ENCODE data around the gene GARS1. TPM values are rescaled to one million over a fixed set of nuclear protein-coding genes. Genes with fewer than 3 reads are reported as not detected.
"Not testable (repeated sequence)": the region's sequence is repeated elsewhere in the genome, so short reads cannot be mapped to it uniquely, and the experiment has no call there.

The GARS1 gene
- total RNA-seq, 1 donor from 2014 or later = 41.7 TPM

DNA sequence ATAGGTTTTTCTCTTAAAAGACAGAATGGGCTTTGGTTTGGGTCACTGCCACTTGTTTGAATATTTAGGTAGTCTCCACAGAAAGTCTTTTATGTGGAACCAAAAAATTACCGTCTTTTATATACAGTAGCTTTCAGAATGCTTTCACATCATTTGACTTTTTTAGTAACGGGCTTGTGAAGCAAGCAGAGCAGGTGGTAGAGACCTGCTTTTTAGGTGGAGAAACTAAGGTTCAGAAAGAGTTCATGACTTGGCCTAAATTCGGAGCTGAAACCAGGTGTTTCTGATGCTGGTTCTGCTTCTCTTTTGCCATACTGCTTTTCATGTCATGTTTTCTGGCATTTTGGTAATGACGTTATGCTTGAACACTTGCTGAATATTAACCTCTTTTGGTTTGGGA, 36.3 kb downstream of the GARS1 start:
- no peaks in the 10 kb centered on the region for H3K27me3 ChIP-seq
- no peak overlapping the region for H3K4me3 ChIP-seq
- H3K27ac ChIP-seq = no peak overlapping the region
- H3K9me3 ChIP-seq = no peaks in the 10 kb centered on the region
- TF ChIP-seq, protein P1, sequence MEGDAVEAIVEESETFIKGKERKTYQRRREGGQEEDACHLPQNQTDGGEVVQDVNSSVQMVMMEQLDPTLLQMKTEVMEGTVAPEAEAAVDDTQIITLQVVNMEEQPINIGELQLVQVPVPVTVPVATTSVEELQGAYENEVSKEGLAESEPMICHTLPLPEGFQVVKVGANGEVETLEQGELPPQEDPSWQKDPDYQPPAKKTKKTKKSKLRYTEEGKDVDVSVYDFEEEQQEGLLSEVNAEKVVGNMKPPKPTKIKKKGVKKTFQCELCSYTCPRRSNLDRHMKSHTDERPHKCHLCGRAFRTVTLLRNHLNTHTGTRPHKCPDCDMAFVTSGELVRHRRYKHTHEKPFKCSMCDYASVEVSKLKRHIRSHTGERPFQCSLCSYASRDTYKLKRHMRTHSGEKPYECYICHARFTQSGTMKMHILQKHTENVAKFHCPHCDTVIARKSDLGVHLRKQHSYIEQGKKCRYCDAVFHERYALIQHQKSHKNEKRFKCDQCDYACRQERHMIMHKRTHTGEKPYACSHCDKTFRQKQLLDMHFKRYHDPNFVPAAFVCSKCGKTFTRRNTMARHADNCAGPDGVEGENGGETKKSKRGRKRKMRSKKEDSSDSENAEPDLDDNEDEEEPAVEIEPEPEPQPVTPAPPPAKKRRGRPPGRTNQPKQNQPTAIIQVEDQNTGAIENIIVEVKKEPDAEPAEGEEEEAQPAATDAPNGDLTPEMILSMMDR (IDR thresholded peaks at IDR 0.05) = no peak
- no peaks in the 10 kb centered on the region for H3K4me1 ChIP-seq
- intact Hi-C loops (cut with DNase I) = no loop called here
- no peak for DNase-seq (ENCODE audit: low spot score in 2 of 2)
- peaks cover 65 to 99% of the 10 kb centered on the region in 2 donors for H3K36me3 ChIP-seq

DNA sequence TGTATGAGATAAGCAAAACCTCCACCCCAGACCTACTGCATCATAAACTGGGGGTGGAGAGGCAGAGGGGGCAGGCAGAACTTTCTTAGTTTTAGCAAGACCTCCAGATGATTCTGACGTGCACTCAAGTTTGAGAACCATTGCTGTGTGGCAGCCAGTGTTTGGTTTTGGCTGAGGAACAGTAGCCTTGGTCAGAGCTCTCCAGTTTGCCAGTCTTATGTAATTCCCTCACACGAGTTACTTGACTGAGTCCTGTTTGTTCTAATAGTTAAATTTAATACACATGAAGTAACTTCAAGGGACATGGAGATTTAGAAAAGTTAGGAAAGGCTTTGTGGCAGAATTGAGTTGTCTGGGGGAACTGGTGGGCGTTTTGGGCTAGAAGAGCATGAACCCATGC, 38.5 kb downstream of the GARS1 start:
- peaks cover 45 to 77% of the 10 kb centered on the region in 2 donors for H3K36me3 ChIP-seq
- intact Hi-C loops (cut with DNase I) = no loop called here
- no peak overlapping the region for H3K4me3 ChIP-seq
- H3K27ac ChIP-seq = no peak overlapping the region
- no peaks in the 10 kb centered on the region for H3K4me1 ChIP-seq
- no peaks in the 10 kb centered on the region for H3K27me3 ChIP-seq
- TF ChIP-seq, protein P1 (IDR thresholded peaks at IDR 0.05) = no peak
- H3K9me3 ChIP-seq = no peaks in the 10 kb centered on the region
- no peak for DNase-seq (ENCODE audit: low spot score in 2 of 2)

DNA sequence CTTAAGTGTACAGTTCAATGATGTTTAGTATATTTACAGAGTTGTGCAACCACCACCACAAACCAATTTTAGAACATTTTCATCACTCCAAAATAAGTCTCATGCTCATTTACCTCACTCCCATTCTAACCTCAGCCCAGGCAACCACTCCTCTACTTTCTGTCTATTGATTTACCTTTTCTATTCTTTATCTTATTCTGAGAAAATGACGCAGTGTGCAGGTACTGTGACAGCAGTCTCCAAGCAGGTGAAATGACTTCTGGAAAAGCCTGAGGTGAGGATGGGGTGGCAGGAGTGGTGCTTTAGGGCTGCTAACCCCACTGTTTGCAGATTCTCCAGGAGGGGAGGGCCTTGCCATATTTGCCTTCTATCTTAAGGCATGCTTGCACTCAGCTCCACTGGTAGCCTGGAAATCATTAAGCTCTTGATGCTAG, 39.5 kb downstream of the GARS1 start:
- no peak for DNase-seq (ENCODE audit: low spot score in 2 of 2)
- Histone ChIP-seq H3K4me3 (no peak overlapping the region), H3K27me3 (no peaks in the 10 kb centered on the region), H3K9me3 (no peaks in the 10 kb centered on the region), H3K36me3 (peaks cover 35 to 67% of the 10 kb centered on the region in 2 donors), H3K4me1 (no peaks in the 10 kb centered on the region), H3K27ac (no peak overlapping the region)
- intact Hi-C loops (cut with DNase I) = no loop called here
- TF ChIP-seq, protein P1 (IDR thresholded peaks at IDR 0.05) = no peak

DNA sequence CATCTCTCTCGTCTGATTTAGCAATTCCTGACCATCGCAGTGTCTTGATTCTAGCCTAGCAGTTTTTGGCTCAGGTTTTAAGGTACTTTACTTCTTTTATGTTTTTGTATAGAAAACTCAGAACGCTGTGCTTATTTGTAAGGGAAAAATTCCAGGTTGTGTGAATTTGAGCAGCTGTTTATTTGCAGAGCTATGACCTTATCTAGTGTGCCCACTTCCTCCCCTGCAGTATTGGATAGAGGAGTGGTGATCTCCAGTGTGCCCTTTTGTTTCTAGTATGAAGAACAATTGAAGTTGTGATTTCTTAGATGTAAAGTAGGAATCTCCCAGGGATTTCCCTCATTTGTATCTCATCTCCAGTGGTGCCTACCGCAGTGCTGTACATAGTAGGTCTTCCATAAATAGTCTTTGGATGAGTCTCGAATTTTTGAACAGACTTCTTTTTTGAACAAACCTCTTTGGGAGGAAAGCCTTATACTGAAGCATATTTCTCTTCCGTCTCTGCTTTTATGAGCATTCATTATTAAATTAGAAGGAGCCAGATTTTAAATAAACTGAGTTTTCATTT, 40.0 kb downstream of the GARS1 start:
- no peaks in the 10 kb centered on the region for H3K9me3 ChIP-seq
- H3K4me3 ChIP-seq = no peak overlapping the region
- no peaks in the 10 kb centered on the region for H3K4me1 ChIP-seq
- intact Hi-C loops (cut with DNase I) = no loop called here
- no peak for DNase-seq (ENCODE audit: low spot score in 2 of 2)
- peaks cover 33 to 62% of the 10 kb centered on the region in 2 donors for H3K36me3 ChIP-seq
- no peaks in the 10 kb centered on the region for H3K27me3 ChIP-seq
- TF ChIP-seq, protein P1 (IDR thresholded peaks at IDR 0.05) = no peak
- no peak overlapping the region for H3K27ac ChIP-seq

DNA sequence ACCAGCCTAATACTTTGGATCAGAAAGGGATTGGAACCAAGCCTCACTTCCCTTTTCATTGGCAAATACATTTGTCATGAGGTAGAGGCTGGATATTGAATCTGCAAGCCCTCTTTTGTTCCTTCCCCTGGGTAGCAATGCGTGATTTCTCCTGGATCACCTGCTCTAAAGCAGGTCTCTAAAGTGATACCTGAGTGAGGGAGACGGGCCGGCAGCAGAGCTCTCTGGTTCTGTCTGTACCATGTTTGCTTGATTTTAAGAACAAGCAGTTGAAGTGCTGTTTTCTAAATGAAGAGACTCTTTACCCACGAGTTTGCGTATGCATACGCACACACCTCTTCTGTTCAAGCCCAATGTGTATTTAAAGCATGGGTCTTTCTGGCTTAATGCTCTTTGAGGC, 41.1 kb downstream of the GARS1 start:
- Histone ChIP-seq H3K4me3 (no peak overlapping the region), H3K36me3 (peaks cover 30 to 51% of the 10 kb centered on the region in 2 donors), H3K9me3 (no peaks in the 10 kb centered on the region)

DNA sequence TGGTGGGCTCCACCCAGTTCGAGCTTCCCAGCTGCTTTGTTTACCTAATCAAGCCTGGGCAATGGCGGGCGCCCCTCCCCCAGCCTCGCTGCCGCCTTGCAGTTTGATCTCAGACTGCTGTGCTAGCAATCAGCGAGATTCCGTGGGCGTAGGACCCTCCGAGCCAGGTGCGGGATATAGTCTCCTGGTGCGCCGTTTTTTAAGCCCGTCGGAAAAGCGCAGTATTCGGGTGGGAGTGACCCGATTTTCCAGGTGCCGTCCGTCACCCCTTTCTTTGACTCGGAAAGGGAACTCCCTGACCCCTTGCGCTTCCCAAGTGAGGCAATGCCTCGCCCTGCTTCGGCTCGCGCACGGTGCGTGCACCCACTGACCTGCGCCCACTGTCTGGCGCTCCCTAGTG, 47.6 kb downstream of the GARS1 start:
- DNase-seq (ENCODE audit: low spot score in 2 of 2); H3K9me3 ChIP-seq; H3K4me3 ChIP-seq; H3K27ac ChIP-seq; H3K36me3 ChIP-seq; H3K4me1 ChIP-seq; intact Hi-C loops (cut with DNase I); H3K27me3 ChIP-seq: not testable (repeated sequence)

More for the DNA sequence above, 41.1 kb downstream of the GARS1 start:
- intact Hi-C loops (cut with DNase I) = no loop called here
- TF ChIP-seq, protein P1 (IDR thresholded peaks at IDR 0.05) = no peak
- no peaks in the 10 kb centered on the region for H3K4me1 ChIP-seq
- H3K27ac ChIP-seq = no peak overlapping the region
- no peak for DNase-seq (ENCODE audit: low spot score in 2 of 2)
- H3K27me3 ChIP-seq = no peaks in the 10 kb centered on the region

Data from ascending aorta (tissue), 2 donors.